GM10847 (cell line): ENCODE data around the gene MT1E.

ENCODE experiments used
- POLR2A ChIP-seq: IDR thresholded peaks from 2 replicates; pipeline ENCODE4 v1.6.1; 2011; ENCODE audit not compliant: insufficient read length; ENCODE audit errors: extremely low read depth

Gene MT1E

GRCh38 chr16:56632848-56633365 is 7.3 kb downstream of the MT1E start:
- no peak for TF ChIP-seq POLR2A

GRCh38 chr16:56633535-56633934 is 8.0 kb downstream of the MT1E start:
- no peak for TF ChIP-seq POLR2A

GRCh38 chr16:56634715-56635440 is 9.3 kb downstream of the MT1E start:
- no peak for TF ChIP-seq POLR2A

DNA sequence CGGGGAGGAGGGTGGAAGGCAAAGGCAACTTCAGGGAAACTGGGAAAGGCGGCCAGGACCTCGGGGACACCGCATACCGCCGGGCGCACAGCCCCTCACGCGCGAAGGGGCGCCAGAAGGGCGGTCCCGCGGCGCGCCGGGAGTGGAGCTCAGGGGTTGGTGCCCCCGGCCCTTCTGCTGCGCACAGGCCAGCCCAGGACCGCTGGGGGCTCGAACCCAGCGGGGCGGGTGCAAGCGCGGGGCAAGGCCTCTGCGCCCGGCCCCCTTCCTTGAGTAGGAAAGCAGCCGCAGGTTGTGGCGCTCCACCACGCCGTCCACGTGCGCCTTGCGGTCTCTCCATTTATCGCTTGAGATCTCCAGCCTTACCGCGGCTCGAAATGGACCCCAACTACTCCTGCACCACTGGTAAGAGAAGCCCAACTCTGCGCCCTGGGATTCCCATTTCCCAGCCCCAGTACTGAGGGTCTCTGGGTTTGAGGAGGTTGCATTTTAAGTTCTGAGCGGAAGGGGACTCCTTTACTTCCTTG is 9.9 kb downstream of the MT1E start:
- no peak for TF ChIP-seq POLR2A

- TF ChIP-seq POLR2A, result no peak
Observed at GRCh38 chr16:56636616-56637413, 11.2 kb downstream of the MT1E start.

- TF ChIP-seq POLR2A, result no peak
Observed at GRCh38 chr16:56637814-56638750, 12.5 kb downstream of the MT1E start, which contains the start of gene MT1A. Gene MT1A, plus strand, starts transcription at chr16:56638666. Its CDS starts 73 bp downstream, at chr16:56638739.

GRCh38 chr16:56639045-56639444 is 13.5 kb downstream of the MT1E start:
- TF ChIP-seq POLR2A, result no peak

DNA sequence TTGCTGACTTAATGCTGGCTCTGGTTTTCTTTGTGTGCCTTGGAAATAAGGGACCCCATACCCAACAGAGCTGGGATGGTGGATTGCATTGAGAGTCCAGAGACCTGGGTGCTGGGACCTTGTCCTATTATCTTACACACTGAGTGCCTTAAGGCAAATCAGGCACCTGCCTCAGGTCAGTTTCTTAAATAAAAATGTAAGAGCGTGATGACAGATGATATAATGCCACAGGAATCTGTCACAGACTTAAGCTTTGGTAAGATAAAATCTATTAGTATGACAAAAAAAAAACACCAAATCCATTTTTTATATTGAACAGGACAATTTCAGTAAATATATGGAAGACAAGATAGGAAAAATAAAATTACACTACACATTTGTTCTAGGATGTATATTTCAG is 14.5 kb downstream of the MT1E start:
- TF ChIP-seq POLR2A, result no peak

DNA sequence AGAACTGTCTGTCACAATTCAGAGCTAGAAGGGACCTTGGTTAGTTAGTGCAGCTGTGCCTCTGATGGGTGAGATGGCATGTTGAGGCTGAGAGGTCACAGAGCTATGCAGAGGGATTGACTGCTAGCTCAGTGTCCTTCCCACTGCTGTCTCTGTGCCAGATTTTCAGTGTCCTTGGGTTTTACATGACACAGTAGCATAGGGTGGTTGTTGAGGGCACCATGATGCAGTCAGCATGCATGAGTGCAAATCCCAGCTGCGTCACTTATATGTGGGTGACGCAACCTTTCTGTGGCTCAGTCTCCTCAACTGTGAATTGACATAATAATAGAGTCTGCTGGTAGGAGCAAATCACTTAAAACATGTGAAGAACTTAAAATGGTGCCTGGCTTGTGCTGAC is 15.6 kb downstream of the MT1E start:
- TF ChIP-seq POLR2A, result no peak

DNA sequence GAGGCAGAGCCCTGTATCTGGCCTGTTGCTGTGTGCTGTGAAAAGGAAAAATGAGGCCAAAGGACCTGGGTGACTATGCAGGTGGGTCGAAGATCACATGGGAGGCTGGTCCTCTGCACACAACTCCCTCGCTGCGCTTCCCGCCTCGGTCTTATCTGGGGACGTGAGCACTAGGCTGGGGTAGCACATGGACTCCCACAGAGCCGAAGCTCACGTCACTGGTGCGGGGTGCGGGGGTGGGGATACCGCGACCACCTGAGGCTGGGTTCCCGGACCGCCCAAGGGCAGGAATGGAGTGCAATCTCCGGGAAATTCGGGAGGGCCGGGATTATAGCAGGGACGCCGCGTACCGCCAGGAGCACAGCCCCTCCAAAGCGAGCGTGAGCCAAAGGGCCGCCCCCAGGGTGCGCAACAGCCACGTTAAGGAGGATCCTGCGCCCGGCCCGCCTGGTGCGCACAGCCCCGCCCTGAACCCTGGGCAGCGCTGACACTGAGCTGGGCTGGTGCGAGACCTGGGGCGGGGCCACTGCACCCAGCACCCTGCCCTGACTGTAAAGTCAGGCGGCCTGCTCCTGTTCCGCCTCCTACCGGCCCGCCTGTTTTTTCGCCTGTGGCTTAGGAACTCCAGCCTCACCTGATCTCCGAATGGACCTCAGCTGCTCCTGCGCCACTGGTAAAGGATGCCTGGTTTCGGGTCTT is 17.6 kb downstream of the MT1E start:
- no peak for TF ChIP-seq POLR2A

GRCh38 chr16:56643833-56644232 is 18.3 kb downstream of the MT1E start:
- no peak for TF ChIP-seq POLR2A

DNA sequence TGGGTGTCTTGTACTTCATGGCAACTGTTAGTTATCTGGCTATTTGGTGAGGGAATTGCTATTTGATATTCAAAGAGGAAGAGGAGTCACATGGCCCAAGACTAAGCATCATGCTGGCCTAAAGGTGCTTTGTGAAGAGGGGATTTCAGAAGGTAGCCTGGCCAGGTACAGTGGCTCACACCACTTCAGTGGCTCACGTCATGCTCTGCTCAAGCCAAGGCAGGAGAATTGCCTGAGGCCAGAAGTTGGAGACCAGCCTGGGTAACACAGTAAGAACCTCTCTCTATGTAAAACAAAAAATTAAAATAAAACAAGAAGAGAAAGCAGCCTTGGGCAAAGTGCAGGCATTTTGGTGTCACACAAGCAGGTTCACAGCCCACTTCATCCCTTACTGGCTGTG is 19.7 kb downstream of the MT1E start:
- TF ChIP-seq POLR2A, result no peak

- TF ChIP-seq POLR2A, result no peak
Observed at GRCh38 chr16:56645838-56646237, 20.3 kb downstream of the MT1E start.
